H9 (cell line): ENCODE results near the gene RPS17. TPM values are rescaled to one million over a fixed set of nuclear protein-coding genes. Genes with fewer than 3 reads are reported as not detected.

Experiments used
- DNase-seq: peaks from one replicate; pipeline ENCODE4 v3.0.0-alpha.2; 2017
- H2AFZ ChIP-seq: one replicate; pipeline ENCODE4 v1.6.1; 2013; ENCODE audit warnings: mild to moderate bottlenecking, low read length, control low read depth, moderate library complexity
- H2AK5ac ChIP-seq: 2 replicates; pipeline ENCODE4 v1.6.1; 2013; ENCODE audit warnings: low read length, control low read depth, mixed read lengths; ENCODE audit not compliant: insufficient read length
- H2BK120ac ChIP-seq: one replicate; pipeline ENCODE4 v1.6.1; 2013; ENCODE audit warnings: low read depth, mild to moderate bottlenecking, low read length, control low read depth, inconsistent platforms; ENCODE audit not compliant: poor library complexity, severe bottlenecking
- H2BK12ac ChIP-seq: 2 replicates; pipeline ENCODE4 v1.6.1; 2013; ENCODE audit warnings: low read length, control low read depth, mixed read lengths, low read depth; ENCODE audit not compliant: insufficient read length
- H2BK15ac ChIP-seq: 2 replicates; pipeline ENCODE4 v1.6.1; 2013; ENCODE audit warnings: low read depth, low read length, control low read depth
- H2BK20ac ChIP-seq: one replicate; pipeline ENCODE4 v1.6.1; 2013; ENCODE audit warnings: low read depth, mild to moderate bottlenecking, low read length, control low read depth, inconsistent platforms; ENCODE audit not compliant: poor library complexity, severe bottlenecking
- H2BK5ac ChIP-seq: 2 replicates; pipeline ENCODE4 v1.6.1; 2013; ENCODE audit warnings: low read length, control low read depth, mixed read lengths; ENCODE audit not compliant: insufficient read length
- H3K14ac ChIP-seq: 2 replicates; pipeline ENCODE4 v1.6.1; 2013; ENCODE audit warnings: low read length, control low read depth; ENCODE audit not compliant: insufficient read depth
- H3K18ac ChIP-seq: 2 replicates; pipeline ENCODE4 v1.6.1; 2013; ENCODE audit warnings: low read depth, mild to moderate bottlenecking, mixed read lengths, low read length, control low read depth; ENCODE audit not compliant: insufficient read length
- H3K23ac ChIP-seq: 2 replicates; pipeline ENCODE4 v1.6.1; 2013; ENCODE audit warnings: low read length, control low read depth, mixed read lengths, low read depth; ENCODE audit not compliant: insufficient read length
- H3K23me2 ChIP-seq: 2 replicates; pipeline ENCODE4 v1.6.1; 2013; ENCODE audit warnings: low read depth, mild to moderate bottlenecking, mixed read lengths, low read length, control low read depth; ENCODE audit not compliant: insufficient read length, poor library complexity, severe bottlenecking
- H3K27ac ChIP-seq: 2 replicates; pipeline ENCODE4 v1.5.1; 2013; ENCODE audit warnings: low read length, control low read depth, mixed read lengths, low read depth; ENCODE audit not compliant: insufficient read length
- H3K27me3 ChIP-seq: 2 replicates; pipeline ENCODE4 v1.6.1; 2013; ENCODE audit warnings: low read length, control low read depth, inconsistent platforms; ENCODE audit not compliant: insufficient read depth
- H3K4ac ChIP-seq: 2 replicates; pipeline ENCODE4 v1.6.1; 2013; ENCODE audit warnings: low read depth, mild to moderate bottlenecking, control low read depth, inconsistent platforms, low read length, moderate library complexity
- H3K4me1 ChIP-seq: 2 replicates; pipeline ENCODE4 v1.6.1; 2013; ENCODE audit warnings: low read length, control low read depth, inconsistent platforms; ENCODE audit not compliant: insufficient read depth
- H3K4me2 ChIP-seq: 2 replicates; pipeline ENCODE4 v1.6.1; 2013; ENCODE audit warnings: low read length, control low read depth, mixed read lengths; ENCODE audit not compliant: insufficient read length, insufficient read depth
- H3K56ac ChIP-seq: 2 replicates; pipeline ENCODE4 v1.6.1; 2013; ENCODE audit warnings: low read depth, mild to moderate bottlenecking, mixed read lengths, low read length, control low read depth; ENCODE audit not compliant: insufficient read length
- H3K79me1 ChIP-seq: 2 replicates; pipeline ENCODE4 v1.6.1; 2013; ENCODE audit warnings: low read depth, mild to moderate bottlenecking, moderate library complexity, low read length, control low read depth, inconsistent platforms; ENCODE audit not compliant: insufficient read depth, poor library complexity, severe bottlenecking
- H3K79me2 ChIP-seq: 2 replicates; pipeline ENCODE4 v1.6.1; 2013; ENCODE audit warnings: low read length, control low read depth, inconsistent platforms; ENCODE audit not compliant: insufficient read depth
- H3K9ac ChIP-seq: 2 replicates; pipeline ENCODE4 v1.6.1; 2013; ENCODE audit warnings: low read length, control low read depth, mixed read lengths; ENCODE audit not compliant: insufficient read length; ENCODE audit errors: extremely low read depth
- H3K9me3 ChIP-seq: one replicate; pipeline ENCODE4 v1.6.1; 2013; ENCODE audit warnings: low read depth, low read length, inconsistent platforms; ENCODE audit not compliant: control insufficient read depth
- H3T11ph ChIP-seq: one replicate; pipeline ENCODE4 v1.6.1; 2013; ENCODE audit warnings: mild to moderate bottlenecking, low read length, control low read depth, inconsistent platforms
- H4K20me1 ChIP-seq: one replicate; pipeline ENCODE4 v1.6.1; 2013; ENCODE audit not compliant: control insufficient read depth, insufficient read length, insufficient read depth
- H4K5ac ChIP-seq: 2 replicates; pipeline ENCODE4 v1.6.1; 2013; ENCODE audit warnings: low read depth, mild to moderate bottlenecking, mixed read lengths, low read length, control low read depth; ENCODE audit not compliant: insufficient read length
- H4K8ac ChIP-seq: replicated peaks from 2 replicates; pipeline ENCODE4 v1.6.1; 2013; ENCODE audit warnings: low read length, control low read depth, mixed read lengths, low read depth; ENCODE audit not compliant: insufficient read length
- H4K91ac ChIP-seq: 2 replicates; pipeline ENCODE4 v1.6.1; 2013; ENCODE audit warnings: low read depth, mild to moderate bottlenecking, moderate library complexity, mixed read lengths, low read length, control low read depth; ENCODE audit not compliant: insufficient read length
- H3K27ac Mint-ChIP-seq, 3 experiments: 2 replicates in 2 of 3; 3 replicates in 1 of 3; pipeline ENCODE4 v1.8.0; 2020 to 2021; ENCODE audit warnings: mixed read lengths in 3 of 3, mild to moderate bottlenecking in 1 of 3, moderate library complexity in 1 of 3
- H3K27me3 Mint-ChIP-seq: 2 replicates; pipeline ENCODE4 v1.8.0; 2021; ENCODE audit warnings: low read depth, mild to moderate bottlenecking, moderate library complexity, mixed read lengths
- H3K36me3 Mint-ChIP-seq, 3 experiments: 2 replicates in 2 of 3; 3 replicates in 1 of 3; pipeline ENCODE4 v1.8.0; 2020 to 2021; ENCODE audit warnings: low read depth in 3 of 3, mixed read lengths in 3 of 3; ENCODE audit not compliant: insufficient read depth in 1 of 3
- H3K4me1 Mint-ChIP-seq, 2 experiments: 2 replicates each; pipeline ENCODE4 v1.8.0; 2020; ENCODE audit warnings: mixed read lengths in 2 of 2
- H3K4me3 Mint-ChIP-seq, 2 experiments: 2 replicates in 1 of 2; 3 replicates in 1 of 2; pipeline ENCODE4 v1.8.0; 2020 to 2021; ENCODE audit warnings: mild to moderate bottlenecking in 2 of 2, mixed read lengths in 2 of 2, moderate library complexity in 1 of 2
- H3K9me3 Mint-ChIP-seq, 2 experiments: 2 replicates in 1 of 2; 3 replicates in 1 of 2; pipeline ENCODE4 v1.8.0; 2020; ENCODE audit warnings: mild to moderate bottlenecking in 2 of 2, mixed read lengths in 2 of 2, moderate library complexity in 1 of 2
- WGBS: extraction: QIAGEN DNeasy Blood & Tissue Kit; methylation state at CpG from one replicate; pipeline ENCODE4 v1.1.7; 2013; ENCODE audit warnings: missing lambda C conversion rate, low lambda C conversion rate, mixed read lengths; ENCODE audit not compliant: insufficient read length; ENCODE audit errors: extremely low coverage; 5-methylcytosine and 5-hydroxymethylcytosine counted together
- total RNA-seq: library from RNA; stranded (reverse); gene quantifications from 2 replicates; pipeline ENCODE4 v1.2.1, GENCODE V29; 2021
- TF ChIP-seq, protein P1 (sequence below): fragments of 200-600 bp; sonication (generic); conservative IDR thresholded peaks from 3 replicates; pipeline ENCODE4 v1.8.0; 2021; ENCODE audit warnings: antibody characterized with exemption, mild to moderate bottlenecking

Gene RPS17
- total RNA-seq, 1 experiment from 2014 or later: 2,597 TPM

DNA sequence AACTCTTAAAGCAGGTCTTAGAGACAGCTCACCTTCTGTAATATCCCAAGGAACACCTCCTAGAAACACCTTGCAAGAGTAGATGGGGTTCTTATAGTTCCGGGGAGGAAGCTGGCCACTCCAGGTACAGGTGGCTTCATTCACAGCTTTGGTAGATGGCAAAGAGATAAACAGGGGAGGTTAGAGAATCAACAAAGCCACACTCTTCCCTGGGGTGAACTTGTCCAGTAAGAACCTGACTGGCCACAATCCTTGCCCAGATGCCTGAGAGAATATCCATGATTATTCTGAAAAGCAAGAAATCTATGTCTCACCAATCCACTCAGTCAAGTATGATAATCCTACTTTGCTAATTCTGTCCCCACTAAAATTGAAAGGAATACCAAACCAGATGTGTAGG, 13.6 kb upstream of the RPS17 start:
- Mint-ChIP-seq H3K27me3 (peaks cover 37% of the 10 kb centered on the region), H3K27ac (no peak overlapping the region), H3K4me1 (peaks cover 16 to 20% of the 10 kb centered on the region in 2 experiments), H3K9me3 (no peaks in the 10 kb centered on the region), H3K36me3 (no peaks in the 10 kb centered on the region; a peak in 1 of 7 replicates), H3K4me3 (no peak overlapping the region)
- Histone ChIP-seq H2BK120ac (no peak overlapping the region), H4K20me1 (no peaks in the 10 kb centered on the region), H3K27me3 (no peaks in the 10 kb centered on the region; the same call in 1 of the 2 replicates), H3K9me3 (no peaks in the 10 kb centered on the region), H3K27ac (no peak overlapping the region), H3K4ac (no peak overlapping the region), H3K4me2 (no peak overlapping the region), H4K8ac (no peak overlapping the region), H3K4me1 (0 out of 2 replicates have a peak, but pooled peaks cover 4% of the 10 kb centered on the region), H3T11ph (no peak overlapping the region), H3K9ac (no peak overlapping the region), H3K79me1 (no peaks in the 10 kb centered on the region), H3K56ac (no peak overlapping the region), H2AFZ (no peak overlapping the region), H4K5ac (no peak overlapping the region), H3K14ac (no peak overlapping the region), H3K18ac (no peak overlapping the region), H2BK20ac (no peak overlapping the region), H2BK12ac (no peak overlapping the region), H3K23ac (no peak overlapping the region), H2BK5ac (no peak overlapping the region), H3K23me2 (no peaks in the 10 kb centered on the region), H3K79me2 (no peaks in the 10 kb centered on the region), H2AK5ac (no peak overlapping the region), H2BK15ac (no peak overlapping the region), H4K91ac (no peak overlapping the region)
- WGBS: no CpG with 5 or more reads among the region's 1 CpG
- no peak for DNase-seq
- TF ChIP-seq, protein P1, sequence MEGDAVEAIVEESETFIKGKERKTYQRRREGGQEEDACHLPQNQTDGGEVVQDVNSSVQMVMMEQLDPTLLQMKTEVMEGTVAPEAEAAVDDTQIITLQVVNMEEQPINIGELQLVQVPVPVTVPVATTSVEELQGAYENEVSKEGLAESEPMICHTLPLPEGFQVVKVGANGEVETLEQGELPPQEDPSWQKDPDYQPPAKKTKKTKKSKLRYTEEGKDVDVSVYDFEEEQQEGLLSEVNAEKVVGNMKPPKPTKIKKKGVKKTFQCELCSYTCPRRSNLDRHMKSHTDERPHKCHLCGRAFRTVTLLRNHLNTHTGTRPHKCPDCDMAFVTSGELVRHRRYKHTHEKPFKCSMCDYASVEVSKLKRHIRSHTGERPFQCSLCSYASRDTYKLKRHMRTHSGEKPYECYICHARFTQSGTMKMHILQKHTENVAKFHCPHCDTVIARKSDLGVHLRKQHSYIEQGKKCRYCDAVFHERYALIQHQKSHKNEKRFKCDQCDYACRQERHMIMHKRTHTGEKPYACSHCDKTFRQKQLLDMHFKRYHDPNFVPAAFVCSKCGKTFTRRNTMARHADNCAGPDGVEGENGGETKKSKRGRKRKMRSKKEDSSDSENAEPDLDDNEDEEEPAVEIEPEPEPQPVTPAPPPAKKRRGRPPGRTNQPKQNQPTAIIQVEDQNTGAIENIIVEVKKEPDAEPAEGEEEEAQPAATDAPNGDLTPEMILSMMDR: no peak
